ENCODE results near the gene ITSN2. TPM values are rescaled to one million over a fixed set of nuclear protein-coding genes. Genes with fewer than 3 reads are reported as not detected.

The ITSN2 gene
- total and polyA plus RNA-seq, 4 donors, result 10.1 to 32.4 (median 21.6) TPM

DNA sequence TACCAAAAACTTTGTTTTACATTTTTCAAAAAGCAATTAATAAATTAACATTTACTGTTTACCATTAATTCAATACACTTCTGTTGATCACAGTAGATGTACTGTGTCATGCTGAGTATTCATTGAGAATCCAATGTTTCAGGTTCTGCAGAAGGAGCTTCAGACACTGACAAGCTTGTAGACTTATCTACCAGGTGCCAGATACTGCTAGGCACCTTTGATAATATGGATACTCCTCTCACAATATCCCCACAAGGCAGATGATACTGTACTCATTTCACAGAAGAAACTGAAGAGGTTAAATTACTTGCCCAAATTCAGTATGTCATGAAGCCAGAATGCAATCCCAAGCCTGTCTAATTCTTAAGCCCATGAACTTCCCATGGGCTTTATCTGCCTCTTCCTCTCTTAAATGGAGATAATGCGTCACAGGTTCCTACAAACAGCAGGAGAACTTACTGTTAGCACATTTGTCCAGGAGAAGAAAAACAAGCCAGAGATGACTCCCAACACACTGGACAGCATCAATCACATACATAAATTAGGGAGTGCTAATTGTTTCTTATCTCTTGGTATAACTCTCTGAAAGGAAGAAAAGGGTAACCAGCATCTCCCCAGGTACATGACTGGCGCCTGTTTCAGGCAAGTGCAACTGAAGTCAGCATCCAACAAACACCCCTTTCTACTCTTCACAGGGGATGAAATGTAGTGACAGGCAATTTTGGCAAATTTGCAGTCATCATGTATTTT, 27.4 kb downstream of the ITSN2 start:
- peaks cover 10 to 17% (median 13%) of the 10 kb centered on the region in 4 donors for H3K4me1 ChIP-seq (ENCODE audit: control insufficient read depth in 4 of 4, insufficient read depth in 4 of 4, low read length in 3 of 4)

More for the DNA sequence above, 27.4 kb downstream of the ITSN2 start:
- Histone ChIP-seq H3K27ac (ENCODE audit: low read depth in 1 of 2, low read length in 2 of 2) (no peak overlapping the region), H3K9ac (ENCODE audit: low read depth in 1 of 2, low read length in 2 of 2) (no peak overlapping the region), H3K36me3 (ENCODE audit: control insufficient read depth in 4 of 4, insufficient read depth in 3 of 4, low read depth in 1 of 4, low read length in 3 of 4) (no peaks in the 10 kb centered on the region), H3K4me3 (ENCODE audit: low read depth in 1 of 3, low read length in 3 of 3) (no peak overlapping the region), H3K9me3 (ENCODE audit: control insufficient read depth in 4 of 4, low read length in 3 of 4) (no peaks in the 10 kb centered on the region), H3K27me3 (ENCODE audit: control insufficient read depth in 4 of 4, insufficient read depth in 4 of 4, low read length in 3 of 4) (no peaks in the 10 kb centered on the region)
- DNase-seq (ENCODE audit: low spot score), result no peak
- WGBS, result 84% methylated on average over 2 of the region's 2 CpGs
- TF ChIP-seq TAF1 (conservative IDR thresholded peaks at IDR 0.05) (no peak), HNF4G (IDR thresholded peaks at IDR 0.05) (no peak), JUND (IDR thresholded peaks at IDR 0.05) (no peak), YY1 (IDR thresholded peaks at IDR 0.05) (no peak), HNF4A (conservative IDR thresholded peaks at IDR 0.05) (no peak), FOXA1 (IDR thresholded peaks at IDR 0.05) (no peak), RAD21 (IDR thresholded peaks at IDR 0.05) (no peak)
- TF ChIP-seq, protein P1, sequence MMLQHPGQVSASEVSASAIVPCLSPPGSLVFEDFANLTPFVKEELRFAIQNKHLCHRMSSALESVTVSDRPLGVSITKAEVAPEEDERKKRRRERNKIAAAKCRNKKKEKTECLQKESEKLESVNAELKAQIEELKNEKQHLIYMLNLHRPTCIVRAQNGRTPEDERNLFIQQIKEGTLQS (IDR thresholded peaks at IDR 0.05), result no peak
- TF ChIP-seq, protein P2, sequence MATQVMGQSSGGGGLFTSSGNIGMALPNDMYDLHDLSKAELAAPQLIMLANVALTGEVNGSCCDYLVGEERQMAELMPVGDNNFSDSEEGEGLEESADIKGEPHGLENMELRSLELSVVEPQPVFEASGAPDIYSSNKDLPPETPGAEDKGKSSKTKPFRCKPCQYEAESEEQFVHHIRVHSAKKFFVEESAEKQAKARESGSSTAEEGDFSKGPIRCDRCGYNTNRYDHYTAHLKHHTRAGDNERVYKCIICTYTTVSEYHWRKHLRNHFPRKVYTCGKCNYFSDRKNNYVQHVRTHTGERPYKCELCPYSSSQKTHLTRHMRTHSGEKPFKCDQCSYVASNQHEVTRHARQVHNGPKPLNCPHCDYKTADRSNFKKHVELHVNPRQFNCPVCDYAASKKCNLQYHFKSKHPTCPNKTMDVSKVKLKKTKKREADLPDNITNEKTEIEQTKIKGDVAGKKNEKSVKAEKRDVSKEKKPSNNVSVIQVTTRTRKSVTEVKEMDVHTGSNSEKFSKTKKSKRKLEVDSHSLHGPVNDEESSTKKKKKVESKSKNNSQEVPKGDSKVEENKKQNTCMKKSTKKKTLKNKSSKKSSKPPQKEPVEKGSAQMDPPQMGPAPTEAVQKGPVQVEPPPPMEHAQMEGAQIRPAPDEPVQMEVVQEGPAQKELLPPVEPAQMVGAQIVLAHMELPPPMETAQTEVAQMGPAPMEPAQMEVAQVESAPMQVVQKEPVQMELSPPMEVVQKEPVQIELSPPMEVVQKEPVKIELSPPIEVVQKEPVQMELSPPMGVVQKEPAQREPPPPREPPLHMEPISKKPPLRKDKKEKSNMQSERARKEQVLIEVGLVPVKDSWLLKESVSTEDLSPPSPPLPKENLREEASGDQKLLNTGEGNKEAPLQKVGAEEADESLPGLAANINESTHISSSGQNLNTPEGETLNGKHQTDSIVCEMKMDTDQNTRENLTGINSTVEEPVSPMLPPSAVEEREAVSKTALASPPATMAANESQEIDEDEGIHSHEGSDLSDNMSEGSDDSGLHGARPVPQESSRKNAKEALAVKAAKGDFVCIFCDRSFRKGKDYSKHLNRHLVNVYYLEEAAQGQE (IDR thresholded peaks at IDR 0.05), result no peak
- TF ChIP-seq, protein P3, sequence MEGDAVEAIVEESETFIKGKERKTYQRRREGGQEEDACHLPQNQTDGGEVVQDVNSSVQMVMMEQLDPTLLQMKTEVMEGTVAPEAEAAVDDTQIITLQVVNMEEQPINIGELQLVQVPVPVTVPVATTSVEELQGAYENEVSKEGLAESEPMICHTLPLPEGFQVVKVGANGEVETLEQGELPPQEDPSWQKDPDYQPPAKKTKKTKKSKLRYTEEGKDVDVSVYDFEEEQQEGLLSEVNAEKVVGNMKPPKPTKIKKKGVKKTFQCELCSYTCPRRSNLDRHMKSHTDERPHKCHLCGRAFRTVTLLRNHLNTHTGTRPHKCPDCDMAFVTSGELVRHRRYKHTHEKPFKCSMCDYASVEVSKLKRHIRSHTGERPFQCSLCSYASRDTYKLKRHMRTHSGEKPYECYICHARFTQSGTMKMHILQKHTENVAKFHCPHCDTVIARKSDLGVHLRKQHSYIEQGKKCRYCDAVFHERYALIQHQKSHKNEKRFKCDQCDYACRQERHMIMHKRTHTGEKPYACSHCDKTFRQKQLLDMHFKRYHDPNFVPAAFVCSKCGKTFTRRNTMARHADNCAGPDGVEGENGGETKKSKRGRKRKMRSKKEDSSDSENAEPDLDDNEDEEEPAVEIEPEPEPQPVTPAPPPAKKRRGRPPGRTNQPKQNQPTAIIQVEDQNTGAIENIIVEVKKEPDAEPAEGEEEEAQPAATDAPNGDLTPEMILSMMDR (IDR thresholded peaks at IDR 0.05; ENCODE audit: low read depth, low read length, missing input control), result no peak
- TF ChIP-seq, protein P4, sequence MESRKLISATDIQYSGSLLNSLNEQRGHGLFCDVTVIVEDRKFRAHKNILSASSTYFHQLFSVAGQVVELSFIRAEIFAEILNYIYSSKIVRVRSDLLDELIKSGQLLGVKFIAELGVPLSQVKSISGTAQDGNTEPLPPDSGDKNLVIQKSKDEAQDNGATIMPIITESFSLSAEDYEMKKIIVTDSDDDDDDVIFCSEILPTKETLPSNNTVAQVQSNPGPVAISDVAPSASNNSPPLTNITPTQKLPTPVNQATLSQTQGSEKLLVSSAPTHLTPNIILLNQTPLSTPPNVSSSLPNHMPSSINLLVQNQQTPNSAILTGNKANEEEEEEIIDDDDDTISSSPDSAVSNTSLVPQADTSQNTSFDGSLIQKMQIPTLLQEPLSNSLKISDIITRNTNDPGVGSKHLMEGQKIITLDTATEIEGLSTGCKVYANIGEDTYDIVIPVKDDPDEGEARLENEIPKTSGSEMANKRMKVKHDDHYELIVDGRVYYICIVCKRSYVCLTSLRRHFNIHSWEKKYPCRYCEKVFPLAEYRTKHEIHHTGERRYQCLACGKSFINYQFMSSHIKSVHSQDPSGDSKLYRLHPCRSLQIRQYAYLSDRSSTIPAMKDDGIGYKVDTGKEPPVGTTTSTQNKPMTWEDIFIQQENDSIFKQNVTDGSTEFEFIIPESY (IDR thresholded peaks at IDR 0.05), result no peak
- TF ChIP-seq, protein P5, sequence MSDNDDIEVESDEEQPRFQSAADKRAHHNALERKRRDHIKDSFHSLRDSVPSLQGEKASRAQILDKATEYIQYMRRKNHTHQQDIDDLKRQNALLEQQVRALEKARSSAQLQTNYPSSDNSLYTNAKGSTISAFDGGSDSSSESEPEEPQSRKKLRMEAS (IDR thresholded peaks at IDR 0.05), result no peak
